ENCODE results near the gene SLC39A7.

Gene SLC39A7

DNA sequence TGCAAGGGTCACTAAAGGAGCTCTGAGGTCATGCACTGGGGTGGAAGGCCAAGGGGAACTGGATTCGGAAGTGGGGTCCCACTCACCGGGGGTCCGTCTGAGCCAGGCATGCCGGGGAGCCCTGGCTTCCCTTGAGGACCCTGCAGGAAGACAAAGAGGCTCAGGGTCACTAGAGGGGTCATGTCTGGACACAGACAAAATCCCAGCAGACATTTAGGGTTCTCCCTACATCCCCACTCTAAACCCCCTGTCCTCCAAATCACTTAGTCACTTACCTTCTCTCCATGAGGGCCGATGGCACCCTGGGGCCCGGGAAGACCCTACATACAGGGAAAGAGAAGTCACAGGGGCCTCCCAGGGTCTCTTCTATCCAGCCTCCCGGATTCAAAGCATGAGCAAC is 23.8 kb upstream of the SLC39A7 start:
- Histone ChIP-seq H3K9me3 (no peaks in the 10 kb centered on the region), H3K4me1 (no peaks in the 10 kb centered on the region), H3K27me3 (no peaks in the 10 kb centered on the region), H3K27ac (no peak overlapping the region), H3K36me3 (no peaks in the 10 kb centered on the region), H3K4me3 (no peak overlapping the region)
- no peak for DNase-seq
- TF ChIP-seq, protein P1, sequence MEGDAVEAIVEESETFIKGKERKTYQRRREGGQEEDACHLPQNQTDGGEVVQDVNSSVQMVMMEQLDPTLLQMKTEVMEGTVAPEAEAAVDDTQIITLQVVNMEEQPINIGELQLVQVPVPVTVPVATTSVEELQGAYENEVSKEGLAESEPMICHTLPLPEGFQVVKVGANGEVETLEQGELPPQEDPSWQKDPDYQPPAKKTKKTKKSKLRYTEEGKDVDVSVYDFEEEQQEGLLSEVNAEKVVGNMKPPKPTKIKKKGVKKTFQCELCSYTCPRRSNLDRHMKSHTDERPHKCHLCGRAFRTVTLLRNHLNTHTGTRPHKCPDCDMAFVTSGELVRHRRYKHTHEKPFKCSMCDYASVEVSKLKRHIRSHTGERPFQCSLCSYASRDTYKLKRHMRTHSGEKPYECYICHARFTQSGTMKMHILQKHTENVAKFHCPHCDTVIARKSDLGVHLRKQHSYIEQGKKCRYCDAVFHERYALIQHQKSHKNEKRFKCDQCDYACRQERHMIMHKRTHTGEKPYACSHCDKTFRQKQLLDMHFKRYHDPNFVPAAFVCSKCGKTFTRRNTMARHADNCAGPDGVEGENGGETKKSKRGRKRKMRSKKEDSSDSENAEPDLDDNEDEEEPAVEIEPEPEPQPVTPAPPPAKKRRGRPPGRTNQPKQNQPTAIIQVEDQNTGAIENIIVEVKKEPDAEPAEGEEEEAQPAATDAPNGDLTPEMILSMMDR (IDR thresholded peaks at IDR 0.05) = no peak
- intact Hi-C loops (cut with DNase I; ENCODE audit: low total_unique reads) = no loop called here

DNA sequence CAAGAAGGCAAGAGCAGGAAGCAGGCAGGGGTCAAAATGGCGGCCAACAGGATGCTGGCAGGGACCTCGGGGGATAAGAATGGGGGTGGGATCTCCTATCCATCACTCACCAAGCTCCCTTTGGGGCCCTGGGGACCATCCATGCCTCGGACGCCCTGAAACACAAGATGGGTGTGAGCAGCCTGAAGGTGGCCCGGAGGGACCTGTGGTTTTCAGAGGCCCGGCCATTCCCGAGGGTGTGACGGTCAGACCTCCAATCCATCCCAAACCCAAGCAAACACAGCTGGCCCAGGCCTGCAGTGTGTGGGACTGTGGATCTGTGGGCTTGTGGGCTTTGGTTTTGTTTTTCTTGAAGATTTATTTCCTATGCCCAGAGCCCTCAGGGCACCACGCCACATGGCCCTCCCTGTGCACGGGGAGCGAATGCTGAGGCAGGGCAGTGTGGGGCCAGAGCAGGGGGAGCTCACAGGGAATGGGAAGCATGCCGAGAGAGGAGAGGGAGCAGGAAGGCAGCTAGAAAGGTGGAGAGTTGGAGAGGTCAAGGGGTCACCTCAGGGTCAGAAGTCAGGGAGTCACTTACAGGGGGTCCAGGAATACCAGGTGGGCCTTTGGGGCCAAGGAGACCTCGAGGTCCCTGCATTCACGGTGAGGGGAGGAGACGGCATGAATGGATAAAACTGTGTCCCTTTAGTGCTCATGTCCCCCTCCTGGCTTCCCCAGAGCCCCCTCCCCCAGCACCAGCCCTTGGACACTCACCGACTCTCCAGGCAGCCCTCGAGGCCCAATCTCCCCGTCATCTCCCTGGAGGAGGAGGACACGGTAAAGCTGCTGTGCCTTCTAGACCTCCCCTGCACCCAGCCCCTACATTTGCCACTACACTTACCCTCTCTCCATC is 22.9 kb upstream of the SLC39A7 start:
- intact Hi-C loops (cut with DNase I; ENCODE audit: low total_unique reads) = no loop called here
- Histone ChIP-seq H3K4me3 (no peak overlapping the region), H3K27ac (no peak overlapping the region), H3K4me1 (no peaks in the 10 kb centered on the region), H3K9me3 (no peaks in the 10 kb centered on the region), H3K36me3 (no peaks in the 10 kb centered on the region), H3K27me3 (no peaks in the 10 kb centered on the region)
- TF ChIP-seq, protein P1 (IDR thresholded peaks at IDR 0.05) = no peak
- DNase-seq = no peak

DNA sequence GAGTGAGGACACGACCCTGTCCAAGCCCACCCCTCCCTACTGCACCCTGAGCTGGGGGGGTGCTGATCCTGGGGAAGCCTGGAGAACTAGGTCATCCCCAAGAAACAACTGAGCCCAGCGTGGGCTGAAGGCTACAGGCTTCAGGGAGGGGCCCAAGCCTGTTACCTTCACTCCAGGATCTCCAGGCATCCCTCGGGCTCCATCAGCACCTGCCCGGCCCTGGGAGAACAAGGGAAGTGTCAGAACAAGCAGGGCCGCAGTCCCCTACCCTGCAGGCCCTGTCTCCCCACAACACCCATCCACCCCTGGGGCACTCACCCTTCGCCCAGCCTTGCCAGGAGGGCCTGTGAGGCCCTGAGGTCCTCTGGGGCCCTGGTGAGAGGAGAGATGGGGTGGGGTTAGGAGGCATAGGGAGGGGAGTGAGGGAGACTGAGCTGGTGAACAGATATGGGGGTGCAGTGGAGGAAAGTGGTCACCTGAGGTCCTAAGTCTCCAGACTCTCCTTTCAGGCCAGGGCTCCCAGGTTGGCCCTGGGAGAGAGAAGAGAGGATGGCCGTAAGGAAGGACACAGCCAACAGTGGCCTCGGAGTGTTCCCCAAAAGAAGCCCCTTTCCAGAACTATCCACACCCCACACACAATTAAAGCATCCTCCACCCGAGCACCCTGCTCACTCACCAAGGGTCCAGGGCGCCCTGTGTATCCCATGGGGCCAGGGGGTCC is 21.8 kb upstream of the SLC39A7 start:
- no peaks in the 10 kb centered on the region for H3K36me3 ChIP-seq
- no peak overlapping the region for H3K27ac ChIP-seq
- intact Hi-C loops (cut with DNase I; ENCODE audit: low total_unique reads) = no loop called here
- H3K4me1 ChIP-seq = no peaks in the 10 kb centered on the region
- H3K27me3 ChIP-seq = no peaks in the 10 kb centered on the region
- DNase-seq = no peak
- H3K4me3 ChIP-seq = no peak overlapping the region
- H3K9me3 ChIP-seq = no peaks in the 10 kb centered on the region
- TF ChIP-seq, protein P1 (IDR thresholded peaks at IDR 0.05) = no peak

DNA sequence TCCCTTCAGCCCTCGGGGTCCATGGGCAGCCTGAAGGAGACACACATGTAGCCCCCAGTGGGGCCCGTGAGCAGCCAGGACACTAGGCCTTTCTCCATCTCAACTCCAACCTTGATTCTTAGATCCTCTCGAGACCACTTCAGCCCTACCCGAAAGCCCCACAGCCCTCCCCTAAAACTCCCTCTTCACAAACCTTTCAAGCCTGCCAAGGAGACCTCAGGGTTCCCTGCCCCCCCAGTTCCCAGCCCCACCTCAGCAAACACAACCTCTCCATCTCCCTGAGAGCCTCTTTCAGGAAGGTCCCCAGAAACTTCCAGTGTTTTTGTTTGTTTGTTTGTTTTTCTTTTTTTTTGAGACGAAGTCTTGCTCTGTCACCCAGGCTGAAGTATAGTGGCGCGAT is 19.5 kb upstream of the SLC39A7 start:
- intact Hi-C loops (cut with DNase I; ENCODE audit: low total_unique reads) = no loop called here
- H3K27ac ChIP-seq = no peak overlapping the region
- DNase-seq = no peak
- TF ChIP-seq, protein P1 (IDR thresholded peaks at IDR 0.05) = no peak
- no peaks in the 10 kb centered on the region for H3K27me3 ChIP-seq
- H3K9me3 ChIP-seq = no peaks in the 10 kb centered on the region
- no peaks in the 10 kb centered on the region for H3K4me1 ChIP-seq
- no peak overlapping the region for H3K4me3 ChIP-seq
- no peaks in the 10 kb centered on the region for H3K36me3 ChIP-seq

DNA sequence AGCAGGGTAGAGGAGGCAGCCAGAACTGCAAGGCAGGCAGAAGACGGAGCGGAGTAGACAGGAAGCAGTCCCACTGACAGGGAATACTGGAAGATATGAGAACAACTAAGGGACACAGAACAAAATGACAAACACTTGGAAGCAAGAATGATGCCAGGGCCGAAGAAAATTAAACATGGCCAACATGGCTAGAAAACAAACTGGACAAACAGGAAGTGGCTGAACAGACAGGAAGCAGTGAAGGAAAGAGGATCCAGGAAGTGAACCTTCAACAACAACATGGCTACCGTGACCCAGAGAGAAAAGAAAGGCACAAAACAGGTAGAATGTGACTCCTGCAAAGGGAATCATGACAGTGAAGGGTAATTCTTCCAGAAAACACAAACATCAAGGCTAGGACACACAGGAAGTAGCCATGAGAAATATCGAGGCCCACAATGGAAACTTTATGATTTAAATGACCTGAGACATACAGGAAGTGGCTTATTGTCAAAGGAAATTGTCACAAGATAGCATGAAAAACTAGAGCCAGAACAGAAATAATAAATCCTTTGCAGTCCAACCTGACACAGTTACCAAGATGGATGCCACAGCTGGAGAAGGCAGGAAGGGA is 17.5 kb upstream of the SLC39A7 start:
- no peaks in the 10 kb centered on the region for H3K9me3 ChIP-seq
- no peak for DNase-seq
- intact Hi-C loops (cut with DNase I; ENCODE audit: low total_unique reads) = no loop called here
- no peaks in the 10 kb centered on the region for H3K27me3 ChIP-seq
- H3K36me3 ChIP-seq = no peaks in the 10 kb centered on the region
- TF ChIP-seq, protein P1 (IDR thresholded peaks at IDR 0.05) = no peak
- no peak overlapping the region for H3K27ac ChIP-seq
- no peak overlapping the region for H3K4me3 ChIP-seq
- H3K4me1 ChIP-seq = no peaks in the 10 kb centered on the region
